HG02981 (cell line): ENCODE measurements around the gene TRRAP.

Experiments used
- ATAC-seq: cut with Tn5 transposase; IDR thresholded peaks from one replicate; pipeline ENCODE4 v1.9.1; 2021; ENCODE audit warnings: mild to moderate bottlenecking, moderate library complexity; ENCODE audit not compliant: unreplicated experiment

TRRAP gene

DNA sequence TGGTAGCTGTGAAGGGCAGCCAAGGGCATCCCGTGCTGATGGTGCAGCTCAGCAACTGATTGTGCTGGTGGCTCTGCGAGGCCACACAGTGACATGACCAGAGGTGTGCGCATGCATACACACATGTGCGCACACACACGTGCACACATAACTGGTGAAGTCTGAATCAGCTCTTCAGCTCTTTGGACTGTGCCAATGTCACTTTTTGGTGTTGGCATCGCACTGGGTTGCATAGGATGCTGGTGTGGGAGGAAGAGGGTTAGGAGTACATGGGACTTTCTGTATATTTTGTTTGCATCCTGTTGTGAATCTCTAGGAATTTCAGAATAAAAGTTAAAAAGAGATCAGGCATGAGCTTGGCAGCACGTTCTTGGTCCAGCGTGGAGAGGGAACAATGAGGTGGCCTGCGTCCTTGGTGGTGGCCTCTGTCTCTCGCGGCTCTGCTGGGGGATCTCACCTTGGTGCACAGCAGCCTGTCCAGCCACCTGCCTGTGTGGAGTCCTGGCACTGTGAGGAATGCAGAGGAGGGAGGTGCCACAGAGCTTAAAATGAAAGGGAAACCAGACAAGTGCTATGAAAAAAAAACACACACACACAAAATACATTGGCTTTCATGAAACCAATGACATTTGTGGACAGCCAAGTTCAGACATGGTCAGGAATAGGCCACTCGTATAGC lies 124.0 kb downstream of the TRRAP start:
- no peak for ATAC-seq

DNA sequence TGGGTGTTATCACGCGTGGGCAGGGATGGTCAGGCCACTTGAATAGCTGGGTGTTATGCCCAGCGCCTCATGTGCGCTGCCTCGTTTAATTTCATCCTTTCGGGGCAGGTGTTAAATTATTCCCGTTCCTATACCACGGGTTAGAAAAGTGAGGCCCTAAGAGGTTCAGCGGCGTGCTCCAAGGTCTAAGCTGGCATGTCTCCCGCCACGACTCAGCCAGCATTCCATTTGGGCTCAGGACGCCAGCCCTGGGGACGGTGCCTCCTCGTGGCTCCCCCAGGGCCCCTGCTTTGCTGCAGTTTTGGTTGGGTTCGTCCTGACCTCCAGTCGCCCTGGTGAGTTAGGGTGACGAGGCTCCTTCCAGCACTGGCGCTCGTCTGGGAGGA lies 124.5 kb downstream of the TRRAP start:
- no peak for ATAC-seq

DNA sequence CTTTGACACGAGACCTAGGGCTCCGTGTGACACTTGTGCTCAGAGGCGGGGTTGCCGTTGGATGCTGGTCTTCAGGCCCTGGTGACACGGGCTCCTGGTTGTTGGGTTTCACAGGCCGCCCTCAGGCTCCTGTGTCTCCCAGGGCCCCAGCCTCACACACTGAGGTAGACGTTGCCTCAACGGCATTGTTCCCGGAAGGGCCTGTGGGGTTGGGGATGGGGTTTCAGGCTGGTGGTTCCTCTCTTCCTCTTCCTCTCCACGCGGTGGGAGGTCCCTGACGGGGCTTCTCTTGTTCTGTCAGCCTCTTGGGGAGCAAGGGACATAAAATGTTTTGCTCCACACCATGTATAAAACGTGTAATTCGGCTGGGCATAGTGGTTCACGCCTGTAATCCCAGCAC lies 125.1 kb downstream of the TRRAP start:
- ATAC-seq = no peak

DNA sequence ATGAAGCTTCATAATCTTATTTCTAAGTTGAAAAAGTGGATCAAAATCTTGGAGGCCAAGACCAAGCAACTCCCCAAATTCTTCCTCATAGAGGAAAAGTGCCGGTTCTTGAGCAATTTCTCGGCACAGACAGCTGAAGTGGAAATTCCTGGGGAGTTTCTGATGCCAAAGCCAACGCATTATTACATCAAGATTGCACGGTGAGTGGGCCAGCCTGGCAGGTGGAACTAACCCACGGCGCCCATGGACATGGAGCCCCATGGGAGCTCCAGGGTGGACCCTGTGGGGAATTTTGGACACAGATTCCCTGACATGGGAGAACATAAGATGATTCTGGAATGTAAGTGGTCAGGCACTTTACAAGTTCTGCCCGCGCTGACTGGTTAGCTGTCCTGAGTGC lies 125.9 kb downstream of the TRRAP start:
- no peak for ATAC-seq

DNA sequence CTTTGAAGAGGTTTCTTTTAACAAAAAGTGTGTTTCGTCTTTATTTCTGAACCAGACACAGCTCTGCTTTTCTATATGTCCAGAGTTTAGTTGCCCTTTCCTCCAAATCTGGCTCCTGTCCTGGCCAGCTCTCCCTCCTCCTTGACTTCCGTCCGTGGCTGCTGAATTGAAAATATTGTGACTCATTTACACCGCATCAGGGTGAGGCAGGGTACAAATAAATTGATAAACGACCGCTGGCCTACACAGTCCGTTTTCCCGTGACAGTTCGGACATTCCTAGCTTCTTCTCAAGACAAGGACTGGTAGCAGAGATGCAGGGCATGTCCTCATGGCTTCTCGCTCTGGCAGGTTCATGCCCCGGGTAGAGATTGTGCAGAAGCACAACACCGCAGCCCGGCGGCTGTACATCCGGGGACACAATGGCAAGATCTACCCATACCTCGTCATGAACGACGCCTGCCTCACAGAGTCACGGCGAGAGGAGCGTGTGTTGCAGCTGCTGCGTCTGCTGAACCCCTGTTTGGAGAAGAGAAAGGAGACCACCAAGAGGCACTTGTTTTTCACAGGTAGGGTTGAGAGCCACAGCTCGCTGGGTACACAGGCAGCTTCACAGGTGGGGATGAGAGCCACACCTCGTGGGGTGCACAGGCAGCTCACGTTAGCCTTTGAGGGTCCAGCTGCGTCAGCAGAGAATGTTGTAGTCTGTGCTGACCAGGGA lies 126.6 kb downstream of the TRRAP start:
- no peak for ATAC-seq

DNA sequence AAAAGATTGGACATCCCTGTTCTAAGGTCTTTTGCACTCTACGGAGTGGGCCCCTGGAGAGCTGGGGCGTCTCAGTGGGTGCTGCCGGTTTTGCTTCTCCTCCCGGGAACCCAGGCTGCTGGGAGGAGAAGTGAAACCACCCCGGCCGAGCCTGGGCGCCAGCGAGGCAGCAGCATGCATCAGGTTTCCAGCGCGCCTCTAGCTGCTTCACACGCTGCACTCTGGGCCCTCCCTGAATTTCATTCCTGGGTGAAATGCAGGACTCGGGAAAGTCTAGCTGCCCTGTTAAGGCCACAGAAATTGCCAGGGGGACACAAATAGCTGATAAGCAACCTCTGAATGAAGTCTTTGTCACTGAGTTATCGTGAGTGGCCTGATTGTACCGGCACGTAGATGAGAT lies 127.4 kb downstream of the TRRAP start:
- ATAC-seq = no peak

DNA sequence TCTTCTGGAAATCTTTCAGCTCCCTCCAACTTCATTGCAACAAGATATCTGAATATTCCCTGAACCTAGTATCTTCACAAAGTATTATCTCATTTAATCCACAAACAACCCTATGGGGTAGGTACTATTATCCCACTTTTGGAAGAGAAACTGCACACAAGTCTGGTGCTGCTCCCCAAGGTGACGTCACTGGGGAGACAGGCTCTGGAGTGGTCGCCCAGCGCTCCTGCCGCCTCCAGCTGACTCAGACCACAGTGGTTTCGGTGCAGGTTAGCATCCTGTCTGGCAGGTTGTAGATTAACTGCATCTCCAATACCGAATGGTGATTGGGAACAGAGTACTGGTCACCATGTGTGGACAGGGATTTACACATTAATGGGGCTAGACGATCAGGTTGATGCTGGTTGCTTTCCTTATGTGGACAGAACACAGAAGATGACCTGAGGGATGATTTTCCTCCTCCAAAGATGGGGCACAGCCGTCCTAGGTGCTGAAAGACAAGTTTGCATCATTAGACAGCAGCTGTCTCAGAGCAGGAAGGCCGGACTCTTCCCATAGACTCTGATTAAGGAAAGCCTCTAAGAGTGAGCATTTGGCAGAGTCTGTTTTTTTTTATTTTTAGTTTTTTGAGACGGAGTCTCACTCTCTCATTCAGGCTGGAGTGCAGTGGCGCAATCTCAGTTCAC lies 128.6 kb downstream of the TRRAP start:
- ATAC-seq = no peak

DNA sequence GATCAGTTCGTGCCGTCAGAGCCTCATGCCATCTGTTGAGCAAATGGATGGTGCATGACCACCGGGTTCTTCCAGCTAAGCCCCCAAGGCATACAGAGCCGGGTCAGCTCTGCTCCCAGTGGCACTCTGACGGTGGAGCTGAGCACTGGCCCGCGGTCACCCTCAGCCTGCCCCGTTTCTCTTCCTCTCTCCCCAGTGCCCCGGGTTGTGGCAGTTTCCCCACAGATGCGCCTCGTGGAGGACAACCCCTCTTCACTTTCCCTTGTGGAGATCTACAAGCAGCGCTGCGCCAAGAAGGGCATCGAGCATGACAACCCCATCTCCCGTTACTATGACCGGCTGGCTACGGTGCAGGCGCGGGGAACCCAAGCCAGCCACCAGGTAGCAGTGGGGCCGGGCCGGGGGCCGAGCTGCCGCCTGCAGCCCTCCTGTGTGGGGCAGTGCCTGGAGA lies 129.9 kb downstream of the TRRAP start:
- ATAC-seq = no peak

DNA sequence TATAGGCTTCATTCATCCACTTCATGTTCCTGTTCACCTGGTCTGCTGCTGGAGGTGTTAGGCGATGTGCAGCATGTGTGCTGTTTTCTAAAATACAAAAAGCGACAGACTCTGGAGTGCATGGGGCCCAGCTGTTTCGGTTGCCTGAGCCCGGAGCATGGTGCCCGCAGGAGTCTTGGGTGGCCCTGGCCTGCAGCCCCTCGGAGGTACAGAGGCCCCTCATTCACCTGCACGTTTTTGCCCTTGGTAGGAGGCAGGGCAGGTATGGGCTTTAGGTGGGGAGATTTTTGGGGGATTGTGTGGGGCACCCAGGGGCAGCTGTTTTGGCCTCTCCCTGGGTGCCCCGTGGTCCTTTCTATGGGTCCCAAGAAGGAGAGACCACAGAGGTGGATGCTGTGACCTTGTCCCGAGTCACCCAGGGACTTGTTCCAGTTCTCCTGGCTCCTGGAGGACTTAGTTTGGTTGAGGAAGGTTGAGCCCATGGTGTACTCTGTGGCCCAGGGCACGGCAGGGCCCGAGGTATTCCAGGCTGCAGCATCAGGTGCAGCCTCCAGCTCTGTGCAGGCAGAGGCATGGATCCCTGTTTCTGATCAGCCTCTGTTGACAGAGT lies 130.7 kb downstream of the TRRAP start:
- ATAC-seq = no peak

DNA sequence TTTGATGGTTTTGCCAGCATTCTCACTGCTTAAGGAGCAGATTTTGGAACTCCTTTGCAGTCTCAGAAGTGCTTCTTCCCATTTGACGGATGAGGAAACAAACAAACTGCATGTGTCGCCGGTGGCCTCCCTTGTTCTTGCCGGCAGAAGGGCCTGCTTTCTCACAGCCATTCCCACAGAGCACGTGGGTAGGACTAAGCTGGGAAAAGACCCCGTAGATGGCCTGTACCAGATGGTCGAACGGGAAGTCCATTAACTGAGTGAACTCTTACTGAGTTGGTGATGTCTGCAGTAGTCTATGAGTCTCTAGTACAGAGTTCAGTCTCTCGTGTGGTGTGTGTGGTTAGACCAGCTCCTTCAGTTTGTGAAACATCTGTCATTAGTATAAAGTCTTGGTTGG lies 131.9 kb downstream of the TRRAP start:
- ATAC-seq = no peak

DNA sequence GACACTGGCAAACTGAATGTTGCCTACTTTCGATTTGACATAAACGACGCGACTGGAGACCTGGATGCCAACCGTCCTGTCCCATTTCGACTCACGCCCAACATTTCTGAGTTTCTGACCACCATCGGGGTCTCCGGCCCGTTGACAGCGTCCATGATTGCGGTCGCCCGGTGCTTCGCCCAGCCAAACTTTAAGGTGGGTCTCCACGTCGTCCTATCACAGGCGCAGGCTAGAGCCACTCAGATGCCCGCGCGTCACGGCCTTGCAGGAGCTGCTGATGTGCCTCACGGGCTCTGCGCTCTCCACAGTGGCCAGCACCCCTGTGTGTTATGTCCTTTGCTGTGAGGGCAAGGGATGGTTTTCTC lies 133.0 kb downstream of the TRRAP start:
- ATAC-seq = no peak

DNA sequence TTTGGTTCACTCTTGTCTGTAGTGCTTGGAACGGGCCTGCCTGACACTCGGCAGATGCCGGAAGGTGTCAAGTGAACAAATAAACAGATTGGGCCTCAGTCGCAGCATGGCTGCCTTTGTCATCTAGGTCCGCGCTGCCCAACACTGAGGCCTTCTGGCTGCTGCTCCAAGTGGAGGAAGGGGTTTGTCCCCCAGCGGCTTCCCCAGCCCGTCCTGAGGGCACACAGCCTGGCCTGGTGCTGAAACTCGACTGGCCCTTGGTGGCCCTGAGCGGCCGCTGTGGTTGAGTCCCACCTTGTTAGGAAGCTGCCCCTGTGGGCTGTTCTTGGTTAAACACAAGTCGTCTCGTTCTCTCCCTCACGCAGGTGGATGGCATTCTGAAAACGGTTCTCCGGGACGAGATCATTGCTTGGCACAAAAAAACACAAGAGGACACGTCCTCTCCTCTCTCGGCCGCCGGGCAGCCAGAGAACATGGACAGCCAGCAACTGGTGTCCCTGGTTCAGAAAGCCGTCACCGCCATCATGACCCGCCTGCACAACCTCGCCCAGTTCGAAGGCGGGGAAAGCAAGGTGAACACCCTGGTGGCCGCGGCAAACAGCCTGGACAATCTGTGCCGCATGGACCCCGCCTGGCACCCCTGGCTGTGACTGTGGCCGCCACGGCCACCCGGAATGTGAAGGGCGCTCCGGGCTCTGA lies 133.5 kb downstream of the TRRAP start:
- ATAC-seq = no peak

DNA sequence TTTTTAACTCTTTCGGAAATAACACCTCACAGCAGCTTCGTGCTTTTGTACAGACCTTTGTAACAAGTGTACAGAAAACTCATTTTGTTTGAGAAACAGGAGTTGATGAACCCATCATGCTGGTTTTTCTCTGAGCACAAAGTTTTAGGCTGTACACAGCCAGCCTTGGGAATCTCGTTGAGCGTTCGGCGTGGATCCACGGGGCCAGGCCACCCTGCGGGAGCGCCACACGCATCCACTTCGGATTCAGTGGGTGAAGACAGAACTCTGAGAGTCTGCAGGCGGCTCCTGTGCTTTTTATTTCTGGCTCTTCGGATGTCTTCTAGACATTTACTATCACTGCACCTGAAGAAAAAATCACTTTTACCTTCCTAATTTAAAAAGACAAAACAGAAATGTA lies 134.4 kb downstream of the TRRAP start:
- no peak for ATAC-seq

DNA sequence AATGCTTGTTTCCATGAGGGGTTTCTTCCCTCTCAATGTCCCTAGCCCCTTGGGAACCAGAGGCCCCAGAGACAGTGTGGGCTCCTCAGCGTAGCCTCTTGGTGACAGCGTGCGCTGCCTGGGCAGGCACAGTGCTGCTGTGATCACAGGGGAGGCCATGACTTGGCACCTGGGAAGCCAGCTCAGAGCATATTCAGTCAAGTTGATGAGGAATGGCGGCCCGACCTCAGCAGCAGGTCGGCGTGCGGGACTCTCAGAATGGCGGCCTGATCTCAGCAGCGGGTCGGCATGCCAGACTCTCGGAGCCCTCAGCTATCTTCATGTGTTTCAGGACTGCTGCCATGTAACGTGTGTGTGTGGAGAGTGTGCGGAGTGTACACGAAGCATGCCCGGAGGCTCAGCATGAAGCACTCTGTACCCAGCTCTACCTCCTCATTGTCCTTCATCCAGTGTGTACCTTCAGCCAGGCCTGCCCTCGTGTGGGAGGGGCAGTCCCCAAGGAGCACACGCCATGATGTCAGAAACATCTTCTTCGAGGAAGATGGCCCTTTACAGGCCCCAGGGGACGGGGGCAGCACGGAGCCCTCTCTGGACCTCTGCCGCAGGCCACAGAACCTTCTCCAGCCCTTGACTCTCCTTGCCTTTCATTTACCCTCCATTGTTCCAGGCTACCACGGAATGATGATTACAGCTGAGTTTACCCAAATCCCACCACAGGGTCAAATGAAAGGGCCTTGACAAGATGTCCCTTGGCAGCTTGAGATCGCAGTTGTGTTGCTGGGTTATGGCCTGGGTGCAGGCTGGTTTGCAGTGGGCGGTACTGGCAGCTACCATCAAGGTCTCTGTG lies 135.2 kb downstream of the TRRAP start:
- ATAC-seq = no peak

DNA sequence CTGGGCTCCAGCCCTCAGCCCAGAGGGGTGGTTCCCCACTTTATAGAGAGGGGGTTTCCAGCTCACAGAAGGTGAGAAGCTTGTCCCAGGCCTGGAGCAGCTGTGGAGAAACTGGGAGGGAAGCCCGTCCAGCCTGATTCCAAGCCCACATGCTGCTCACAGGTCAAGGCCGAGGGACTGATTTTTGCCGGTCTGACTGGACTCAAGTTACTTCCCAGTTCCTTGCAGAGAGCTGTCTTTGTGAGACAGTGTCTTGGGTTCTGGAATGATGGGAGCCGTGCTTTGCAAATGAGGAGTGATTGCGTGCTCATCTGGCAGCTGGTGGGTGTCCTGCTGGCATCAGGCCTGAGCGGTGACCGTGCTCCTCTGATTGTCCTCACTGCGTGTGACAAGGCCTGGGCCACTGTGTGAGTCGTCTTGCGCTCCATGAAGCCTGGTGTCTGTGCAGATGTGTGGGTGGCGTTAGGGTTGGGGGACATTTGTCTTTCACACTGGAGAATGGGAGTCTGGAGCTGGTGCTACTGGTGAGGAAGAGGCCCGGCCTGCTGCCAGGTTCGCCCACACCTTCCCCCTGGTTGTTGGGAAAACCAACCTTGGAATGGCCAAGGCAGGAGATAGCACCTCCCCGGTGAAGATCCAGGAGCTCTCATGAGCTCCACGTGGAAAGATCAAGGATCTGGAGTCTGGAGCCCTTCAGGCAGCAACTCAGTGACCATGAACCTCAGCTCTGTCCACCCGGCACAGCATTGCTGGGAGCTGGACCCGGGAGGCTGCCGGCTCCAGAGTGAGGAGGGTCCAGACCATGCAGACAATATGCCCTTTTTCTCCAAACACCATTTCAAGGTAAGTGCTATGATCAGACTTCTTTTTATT lies 136.0 kb downstream of the TRRAP start:
- ATAC-seq = no peak

DNA sequence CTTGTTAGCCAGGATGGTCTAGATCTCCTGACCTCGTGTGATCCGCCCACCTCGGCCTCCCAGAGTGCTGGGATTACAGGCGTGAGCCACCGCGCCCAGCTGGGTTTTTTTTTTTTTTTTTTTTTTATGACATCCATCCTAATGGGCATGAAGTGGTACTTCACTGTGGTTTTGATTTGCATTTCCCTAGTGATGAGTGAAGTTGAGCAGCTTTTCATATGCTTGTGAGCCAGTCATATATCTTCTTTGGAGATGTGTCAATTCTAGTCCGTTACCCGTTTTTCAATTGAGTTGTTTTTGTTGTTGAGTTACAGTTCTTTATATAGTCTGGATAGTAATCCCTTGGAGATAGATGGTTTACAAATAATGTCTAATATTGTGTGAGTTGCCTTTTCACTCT lies 137.9 kb downstream of the TRRAP start:
- ATAC-seq = no peak

DNA sequence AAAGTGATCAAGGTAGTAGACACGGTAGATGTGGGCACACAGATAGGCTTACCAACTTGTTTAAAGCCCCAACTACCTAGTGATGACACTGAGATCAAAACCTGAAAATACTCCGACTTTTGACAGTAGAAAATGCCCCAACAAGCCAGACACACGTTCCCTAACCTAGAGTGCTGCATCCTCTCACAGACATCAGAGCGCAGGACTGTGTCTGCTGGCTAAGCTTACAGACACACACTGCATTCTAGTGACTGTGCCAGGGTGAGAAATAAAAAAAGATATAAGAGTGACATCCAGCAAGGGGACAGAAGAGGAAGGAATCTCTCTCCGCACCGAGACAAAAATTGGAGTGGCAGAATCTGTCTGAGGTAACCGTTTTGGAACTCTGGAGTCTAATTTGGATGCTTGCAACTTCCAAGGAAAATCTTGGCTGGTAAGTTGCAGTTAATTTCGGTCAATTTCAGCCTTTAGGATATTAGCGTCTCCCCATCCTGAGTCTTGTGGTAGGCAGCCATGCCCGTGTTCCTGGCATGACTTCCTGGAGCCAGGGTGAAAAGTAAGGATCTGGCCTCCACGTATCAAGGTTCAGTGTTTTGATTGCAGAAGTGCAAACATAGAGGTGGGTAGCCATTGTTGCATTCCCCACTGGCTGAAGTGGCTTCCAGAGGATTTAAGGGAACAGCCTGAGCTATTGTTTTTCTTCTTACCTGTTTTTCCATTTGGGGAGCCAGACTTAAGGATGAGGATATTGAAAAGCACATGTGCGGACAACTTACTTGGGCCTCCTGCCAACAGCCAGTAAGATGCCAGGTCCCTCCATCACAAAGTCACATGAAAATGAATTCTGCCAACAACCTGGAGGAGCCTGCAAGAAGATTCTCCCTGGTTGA lies 141.4 kb downstream of the TRRAP start:
- no peak for ATAC-seq

DNA sequence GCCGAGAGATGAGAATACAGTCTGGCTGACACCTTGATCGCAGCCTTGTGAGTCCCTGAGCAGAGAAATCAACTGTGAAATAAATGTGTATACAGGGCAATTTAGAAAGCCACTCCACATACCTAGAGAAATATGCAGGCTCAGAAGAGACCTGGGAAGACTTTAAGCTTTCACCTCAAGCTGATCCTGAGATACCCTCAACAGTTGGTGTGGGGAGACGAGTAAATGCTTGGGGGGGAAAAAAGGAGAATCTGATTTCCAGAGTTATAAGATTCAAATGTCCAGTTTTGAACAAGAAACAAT lies 142.0 kb downstream of the TRRAP start:
- ATAC-seq = no peak
